GM19351 (cell line): ENCODE measurements around the gene TENM3.

Experiments used
- ATAC-seq: cut with Tn5 transposase; IDR thresholded peaks from one replicate; pipeline ENCODE4 v1.9.1; 2021; ENCODE audit warnings: mild to moderate bottlenecking, moderate library complexity; ENCODE audit not compliant: unreplicated experiment

Gene TENM3

DNA sequence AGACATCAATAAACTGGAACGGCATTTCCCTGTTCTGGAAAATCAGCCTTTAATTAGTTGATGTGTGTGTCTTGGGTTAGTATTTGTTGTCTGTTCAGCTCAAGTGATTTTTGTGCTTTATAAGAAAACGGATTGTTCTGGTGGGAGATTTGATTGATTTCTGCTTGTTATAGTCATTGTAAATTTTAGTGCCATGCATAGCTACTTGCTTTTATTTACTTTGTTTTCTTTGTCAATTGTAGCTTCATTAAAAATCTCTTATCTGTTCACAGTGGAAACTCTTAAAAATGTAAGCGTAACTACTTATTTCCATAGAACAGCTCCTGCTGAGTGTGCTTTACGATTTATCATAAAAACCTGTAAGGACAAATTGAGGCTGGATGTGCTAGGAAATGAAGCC lies 253.2 kb downstream of the TENM3 start:
- no peak for ATAC-seq

DNA sequence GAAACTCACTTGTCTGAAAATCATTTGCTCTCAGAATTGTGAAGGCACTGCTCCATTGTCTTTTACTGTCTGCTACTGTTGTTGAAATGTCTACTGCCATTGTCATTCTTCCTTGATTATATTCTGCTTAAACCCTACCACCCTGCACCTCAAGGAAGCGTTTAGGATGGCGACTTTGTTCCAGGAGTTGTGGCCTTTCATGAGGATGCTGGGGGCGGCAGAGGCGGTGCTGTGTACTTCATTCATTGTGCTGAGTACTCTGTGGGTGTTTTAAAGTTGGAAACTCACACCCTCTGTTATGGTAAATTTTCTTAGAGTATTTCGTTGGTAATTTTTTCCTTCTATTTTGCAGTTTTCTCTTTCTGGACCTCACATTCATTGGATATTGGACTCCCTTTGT lies 258.9 kb downstream of the TENM3 start:
- no peak for ATAC-seq

DNA sequence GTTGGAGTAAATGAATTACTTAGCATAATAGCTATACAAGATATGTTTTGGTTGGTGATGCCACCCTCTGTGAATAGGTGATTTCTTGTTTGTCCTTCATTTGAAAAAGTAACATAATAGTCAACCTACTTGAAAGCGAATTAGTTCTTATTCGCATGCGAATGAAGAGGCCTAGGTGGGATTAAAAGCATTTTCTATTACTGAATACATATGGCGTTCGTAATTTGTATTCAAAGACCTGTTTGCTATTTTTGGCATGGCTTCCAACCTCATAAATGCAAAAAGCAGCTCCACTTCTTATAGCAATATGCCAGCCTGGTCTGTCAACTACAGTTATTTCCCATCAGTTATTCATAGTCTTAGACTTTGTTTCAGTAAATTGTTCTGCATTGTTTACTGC lies 261.3 kb downstream of the TENM3 start:
- no peak for ATAC-seq

DNA sequence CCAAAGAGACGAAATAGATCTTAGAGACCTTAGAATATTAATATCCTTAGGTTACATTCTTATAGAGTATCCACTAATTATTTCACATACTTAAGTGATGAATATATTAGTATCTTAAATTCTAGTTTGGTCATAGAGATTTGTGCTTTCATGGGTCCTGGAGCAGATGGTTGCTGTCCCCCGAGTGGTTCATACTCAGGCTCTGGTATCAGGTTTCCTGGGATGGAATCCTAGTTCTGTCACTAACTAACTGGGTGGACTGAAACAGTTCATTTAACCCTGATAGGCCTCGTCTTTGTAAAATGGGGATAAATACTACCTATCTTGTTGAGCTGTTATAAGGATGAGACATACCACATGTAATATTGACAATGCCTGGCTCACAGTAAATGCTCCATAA lies 264.6 kb downstream of the TENM3 start:
- no peak for ATAC-seq

DNA sequence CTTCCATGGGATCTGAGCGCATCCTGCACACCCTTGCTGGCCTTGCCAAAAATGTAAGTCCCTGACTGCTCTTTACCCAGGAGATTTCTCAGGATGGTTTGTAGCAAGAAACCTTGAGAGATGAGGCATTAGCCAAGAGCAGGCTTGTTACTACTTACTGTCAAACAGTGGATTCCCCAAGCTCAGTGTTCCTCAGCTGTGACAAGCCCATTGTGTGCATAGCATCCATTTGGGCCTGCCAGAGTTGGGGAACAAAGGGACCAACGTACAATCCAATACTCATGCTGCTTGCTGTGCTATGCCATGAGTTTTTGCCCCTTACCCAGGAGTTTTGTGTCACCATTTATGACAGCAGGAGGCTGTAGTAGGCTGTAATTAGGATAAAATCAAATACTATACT lies 267.6 kb downstream of the TENM3 start:
- no peak for ATAC-seq

DNA sequence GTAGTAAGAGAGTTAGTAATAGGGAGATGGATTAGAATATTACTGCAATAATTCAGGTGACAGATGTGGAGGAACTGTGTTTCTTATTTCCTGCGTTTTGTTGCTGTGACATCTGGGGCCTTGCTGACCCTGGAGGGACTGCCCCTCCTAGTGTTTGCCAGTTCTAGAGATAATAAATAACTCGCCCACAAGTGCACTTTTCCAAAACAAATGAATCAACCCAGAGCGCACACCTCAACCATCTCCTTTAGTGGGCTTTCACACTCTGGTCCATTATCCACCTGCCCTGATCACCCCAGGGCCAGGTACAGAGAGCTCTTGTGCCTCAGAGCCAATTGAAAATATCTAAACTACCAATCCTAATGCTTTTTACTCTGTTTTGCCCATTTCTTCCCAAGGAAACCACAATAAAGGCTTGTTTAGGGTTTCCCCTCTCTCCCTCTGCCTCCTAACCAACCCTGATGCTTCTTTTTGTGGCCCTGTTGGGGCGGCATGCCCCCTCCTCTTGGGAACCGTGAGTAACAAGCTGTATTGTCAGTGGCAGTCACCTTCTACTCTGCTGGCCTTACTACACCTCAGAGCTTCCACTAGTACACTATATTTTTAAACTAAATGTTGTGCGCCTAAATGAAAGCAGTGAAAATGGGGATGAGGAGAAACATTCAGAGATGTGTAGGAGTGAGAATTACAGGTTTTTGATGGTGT lies 270.5 kb downstream of the TENM3 start:
- peak; percentile 49 for ATAC-seq

DNA sequence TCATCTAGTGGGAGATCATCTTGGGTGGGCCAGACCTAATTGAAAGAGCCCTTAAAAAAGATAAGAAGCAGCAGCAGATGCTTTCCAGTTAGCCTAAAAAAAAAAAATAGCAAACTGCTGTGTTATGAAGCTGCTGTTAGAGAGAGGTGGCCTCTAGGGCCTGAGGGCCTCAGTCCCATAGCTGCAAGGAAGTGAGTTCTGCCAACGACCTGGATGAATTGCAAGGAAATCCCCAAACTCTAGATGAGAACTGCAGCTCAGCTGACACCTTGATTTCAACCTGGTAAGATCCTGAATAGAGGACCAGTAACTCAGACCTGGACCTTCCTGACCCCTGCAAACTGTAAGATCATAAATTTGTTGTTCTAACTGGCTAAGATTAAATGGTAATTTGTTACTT lies 275.2 kb downstream of the TENM3 start:
- ATAC-seq, result no peak

DNA sequence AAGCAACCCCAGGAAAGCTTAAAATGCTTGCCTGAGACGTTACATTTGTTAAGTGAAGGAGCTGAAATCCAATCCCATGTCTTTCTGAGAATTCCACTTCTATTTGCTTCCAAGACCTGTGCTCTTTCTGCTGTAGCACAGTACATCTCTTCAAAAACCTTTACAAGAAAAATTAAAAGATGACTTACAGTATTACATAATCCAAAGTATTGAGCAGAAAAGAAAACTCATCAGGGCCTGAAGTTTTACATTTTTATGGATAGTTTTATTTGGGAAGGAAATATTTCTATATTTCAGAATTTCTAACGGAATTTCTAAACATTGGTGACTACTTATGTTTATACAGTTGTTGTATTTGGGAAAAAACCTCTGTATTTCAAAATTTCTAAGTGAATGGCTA lies 276.3 kb downstream of the TENM3 start:
- ATAC-seq, result no peak

DNA sequence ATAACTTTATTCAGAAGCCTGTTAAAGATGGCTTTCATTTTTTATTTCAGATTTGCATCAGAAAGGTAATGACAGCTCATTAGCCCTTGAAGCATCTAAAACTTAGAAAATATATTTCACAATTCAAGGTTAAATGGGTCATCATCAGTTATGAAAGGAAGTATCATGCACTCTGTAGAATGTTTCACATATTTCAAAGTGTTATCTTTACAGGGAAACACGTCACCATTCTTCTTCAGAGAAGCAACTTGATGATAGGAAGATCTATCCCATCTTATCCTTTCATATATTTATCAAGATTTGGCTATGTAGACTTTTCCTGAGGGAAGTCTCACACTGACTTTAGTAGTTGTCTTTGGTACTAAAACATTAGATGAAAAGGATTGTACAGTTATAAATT lies 277.8 kb downstream of the TENM3 start:
- ATAC-seq, result no peak

DNA sequence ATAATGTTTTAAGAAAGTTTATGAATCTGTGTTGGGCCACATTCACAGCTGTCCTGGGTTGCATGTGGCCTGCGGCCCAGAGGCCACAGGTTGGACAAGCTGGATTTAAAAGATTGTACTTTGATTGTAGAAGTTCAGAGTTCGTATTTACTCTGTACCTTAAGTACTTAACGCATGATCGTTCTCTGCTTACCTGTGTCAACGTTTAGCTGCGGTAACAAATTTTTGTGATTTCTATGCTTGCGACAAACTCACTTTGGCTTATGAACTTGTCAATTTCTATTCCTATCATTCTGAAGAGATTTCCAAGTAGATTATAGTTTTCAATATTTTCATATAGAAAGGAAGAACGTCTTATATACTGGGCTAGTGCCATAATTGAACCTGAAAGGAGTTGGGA lies 285.6 kb downstream of the TENM3 start:
- ATAC-seq, result no peak

DNA sequence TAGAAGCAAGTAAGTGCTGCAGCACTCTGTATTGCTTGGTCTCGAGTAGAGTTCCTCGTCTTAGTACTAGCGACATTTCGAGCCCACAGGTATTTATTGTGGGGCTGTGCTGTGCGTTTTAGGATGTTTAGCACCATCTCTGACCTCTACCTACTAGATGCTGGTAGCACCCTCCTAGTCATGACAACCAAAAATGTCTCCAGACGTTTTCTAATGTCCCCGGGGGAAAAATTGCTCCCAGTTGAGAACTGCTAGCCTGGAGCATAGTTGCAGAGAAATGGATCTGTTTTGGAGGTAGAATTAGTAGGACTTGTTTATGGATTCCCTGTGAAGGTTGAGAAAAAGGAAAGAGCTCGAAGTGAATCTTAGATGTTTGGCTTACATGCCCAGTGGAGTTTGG lies 287.2 kb downstream of the TENM3 start:
- ATAC-seq, result no peak

DNA sequence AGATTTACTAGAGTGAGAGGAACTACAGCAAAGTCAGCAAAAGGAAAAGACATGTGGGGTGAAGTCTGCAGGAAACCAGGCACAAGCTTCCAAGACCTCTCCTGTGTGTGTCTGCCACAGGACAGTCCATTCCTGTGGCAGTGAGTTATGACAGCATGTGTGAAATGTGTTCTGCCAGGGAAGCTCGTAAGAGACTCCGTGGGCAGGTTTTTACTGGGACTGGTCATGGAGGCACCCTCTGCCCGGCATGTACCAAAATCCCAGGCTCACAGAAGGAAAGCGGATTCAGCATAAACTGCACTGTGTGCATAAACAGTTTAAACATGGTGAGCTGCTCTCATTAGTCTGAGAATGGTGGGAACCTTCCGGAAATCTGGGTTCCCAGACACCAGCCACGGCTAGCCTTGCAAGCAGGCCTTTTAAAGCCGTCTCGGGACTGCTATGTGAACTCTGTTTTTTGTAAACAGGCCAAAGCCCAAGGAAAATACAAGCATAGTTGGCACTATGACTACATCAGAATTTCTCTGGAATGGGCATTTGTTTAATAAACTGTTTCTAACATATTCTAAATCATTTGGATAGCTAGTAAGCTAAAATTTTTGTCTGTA lies 288.5 kb downstream of the TENM3 start:
- ATAC-seq, result no peak

DNA sequence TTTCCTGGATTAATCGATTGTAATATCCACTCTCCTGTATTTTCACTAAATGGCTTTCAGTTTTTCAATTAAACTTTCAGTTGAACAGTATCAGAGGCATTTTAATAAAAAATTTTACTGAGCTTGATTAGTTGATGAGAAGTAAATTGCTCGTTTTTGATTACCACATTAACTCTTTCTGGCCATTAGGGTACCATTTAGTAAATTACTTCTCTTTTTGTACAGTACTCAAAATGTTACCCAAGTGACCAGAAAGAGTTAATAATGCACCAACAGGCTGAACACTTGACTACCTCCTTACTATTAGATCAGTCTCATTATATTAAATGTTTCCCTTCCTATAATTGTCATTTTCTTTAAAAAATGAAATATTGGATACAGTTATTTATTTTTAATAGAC lies 289.2 kb downstream of the TENM3 start:
- no peak for ATAC-seq

DNA sequence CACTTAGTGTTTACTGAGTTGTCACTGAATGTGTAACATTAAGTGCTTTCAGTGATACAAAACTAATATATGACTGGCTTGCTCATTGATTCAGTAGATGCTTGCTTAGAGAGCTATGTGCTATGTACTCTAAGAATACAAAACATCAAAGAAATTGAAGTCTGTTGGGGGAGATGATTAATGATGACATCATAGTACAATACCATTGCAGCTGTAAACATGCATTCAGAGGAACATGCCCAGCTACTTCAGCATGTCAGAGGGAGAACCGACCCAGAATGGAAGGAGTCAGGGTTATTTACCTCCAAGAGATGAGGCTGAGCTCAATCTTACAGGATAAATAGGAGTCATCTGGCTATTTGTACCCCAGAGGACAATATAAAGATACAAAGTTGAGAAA lies 290.8 kb downstream of the TENM3 start:
- no peak for ATAC-seq

DNA sequence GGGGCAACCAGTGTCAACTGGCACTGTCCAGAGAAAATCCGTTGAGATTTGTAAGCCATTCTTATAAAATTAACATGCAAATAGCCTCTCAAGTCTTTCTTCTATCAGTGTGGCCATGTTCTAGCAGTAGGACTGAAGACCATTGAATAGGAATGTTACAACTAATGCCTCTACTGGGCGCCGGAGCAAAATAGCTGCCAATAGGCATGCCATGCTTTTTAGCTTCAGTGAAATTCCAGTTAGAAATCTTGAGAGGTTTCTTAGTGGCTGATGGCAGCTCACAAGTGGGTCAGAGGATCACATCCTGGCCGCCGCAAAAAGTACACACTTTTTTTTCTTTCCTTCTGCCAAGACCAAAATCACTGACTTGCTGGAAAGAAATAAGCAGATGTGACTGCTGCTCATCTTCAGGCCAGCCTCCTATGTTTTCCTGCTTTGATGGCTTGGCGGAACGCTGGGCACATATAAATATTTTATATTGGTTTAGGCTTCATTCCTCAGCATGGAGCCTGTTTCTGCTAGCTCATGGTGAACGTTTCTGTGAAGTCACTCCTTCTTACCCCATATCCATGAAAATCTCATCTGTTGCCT lies 293.1 kb downstream of the TENM3 start:
- ATAC-seq, result no peak

DNA sequence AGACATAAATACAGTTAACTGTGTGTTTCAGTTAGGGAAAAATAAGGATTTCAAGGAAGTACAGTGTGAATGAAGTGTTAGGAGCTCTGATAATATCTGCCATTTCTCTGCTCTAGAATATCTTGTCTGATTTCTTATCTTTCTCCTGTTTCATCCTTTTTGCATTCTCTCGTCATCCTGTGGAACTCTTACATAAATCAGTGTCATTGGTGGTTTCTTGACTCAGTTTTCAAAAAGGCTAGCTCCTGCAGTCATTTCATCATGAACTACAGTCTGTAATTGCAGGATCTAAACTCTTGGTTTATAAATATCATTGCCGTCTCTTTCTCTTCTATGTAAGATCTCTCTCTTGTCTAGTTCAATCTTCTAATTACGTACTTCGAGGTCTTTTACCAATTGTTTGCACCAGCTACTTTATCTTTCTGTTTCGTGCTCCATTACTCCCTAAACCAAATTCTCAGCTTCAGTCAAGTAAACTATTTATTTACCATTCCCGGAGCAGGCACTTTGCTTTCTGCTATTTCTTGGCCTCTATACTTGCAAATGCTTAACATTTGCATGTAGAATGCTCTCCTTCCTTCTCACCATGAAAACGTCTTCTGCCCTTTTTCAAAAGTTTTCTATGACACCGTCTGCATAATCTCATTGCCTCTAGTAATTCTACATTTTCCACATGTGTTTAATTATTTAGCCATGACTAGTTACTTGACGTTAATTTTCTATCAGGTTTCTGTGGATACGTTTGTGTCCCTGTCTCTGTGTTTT lies 294.0 kb downstream of the TENM3 start:
- ATAC-seq, result no peak

DNA sequence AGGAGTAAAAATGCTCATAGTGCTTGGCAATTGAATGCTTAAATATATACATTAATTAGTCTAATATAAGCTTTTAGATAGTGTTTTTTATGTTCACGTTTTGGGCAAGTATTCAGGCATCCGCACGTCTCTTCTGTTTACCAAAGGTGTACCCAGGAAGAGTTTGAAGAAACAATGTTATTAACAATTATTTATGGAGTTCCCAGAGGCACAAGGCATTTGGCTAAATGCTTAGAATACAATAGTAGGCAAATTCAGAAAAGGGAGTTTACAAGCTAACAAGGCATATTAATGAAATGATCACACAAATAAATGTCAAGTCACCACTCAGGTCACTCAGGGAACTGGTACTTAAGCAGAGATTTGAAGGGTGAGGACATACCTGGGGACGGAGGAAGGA lies 294.8 kb downstream of the TENM3 start:
- no peak for ATAC-seq

DNA sequence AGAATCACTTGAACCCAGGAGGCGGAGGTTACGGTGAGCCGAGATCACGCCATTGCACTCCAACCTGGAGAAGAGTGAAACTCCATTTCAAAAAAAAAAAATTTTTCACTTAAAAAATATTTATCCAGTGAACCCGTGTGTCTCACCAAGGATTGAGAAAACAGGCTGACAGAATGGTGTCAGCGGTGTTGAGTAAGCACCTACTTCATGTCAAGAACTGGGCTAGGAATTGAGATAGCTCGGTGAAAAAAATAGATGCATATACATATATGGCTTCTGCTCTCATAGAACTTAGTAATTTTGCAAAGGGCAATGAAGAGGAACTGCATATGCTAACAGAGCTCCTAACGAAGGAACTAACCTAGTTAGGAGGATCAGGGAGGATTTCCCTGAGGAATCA lies 297.3 kb downstream of the TENM3 start:
- no peak for ATAC-seq

DNA sequence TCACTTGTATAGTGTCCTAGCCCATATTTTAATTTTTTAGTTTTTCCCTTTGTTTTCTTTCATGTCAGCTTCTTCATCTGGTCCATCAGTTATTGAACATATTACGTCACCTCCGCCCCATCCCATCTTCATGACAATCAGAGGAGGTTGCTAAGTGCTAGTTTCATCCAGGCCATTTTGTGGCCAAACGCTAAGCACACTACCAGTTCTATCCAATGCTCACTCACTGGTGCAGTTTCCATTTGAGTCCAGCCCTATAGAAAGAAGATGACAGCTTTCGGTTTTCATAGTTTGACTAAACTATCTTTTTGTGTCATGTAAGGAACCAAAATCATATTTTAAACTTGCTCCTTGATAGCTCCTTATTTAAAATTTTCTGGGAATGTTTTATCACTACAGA lies 304.2 kb downstream of the TENM3 start:
- peak; percentile 100 for ATAC-seq

DNA sequence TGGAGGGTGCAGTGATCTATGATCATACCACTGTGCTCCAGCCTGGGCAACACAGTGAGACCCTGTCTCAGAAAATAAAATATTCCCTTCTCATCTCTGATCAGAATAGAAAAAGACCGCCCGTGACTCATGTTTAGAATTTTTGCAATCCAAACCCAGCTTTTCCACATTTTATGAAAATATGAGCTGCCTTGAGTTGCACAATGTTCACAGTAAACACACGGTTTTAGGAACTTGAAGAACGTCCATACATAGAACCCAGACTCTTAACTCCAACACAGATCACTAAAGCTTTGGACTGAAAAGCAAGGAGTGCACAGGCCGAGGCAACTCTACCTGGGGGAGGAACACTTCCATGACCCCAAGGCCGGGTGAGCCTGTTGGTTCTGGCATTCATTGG lies 305.0 kb downstream of the TENM3 start:
- ATAC-seq, result no peak

DNA sequence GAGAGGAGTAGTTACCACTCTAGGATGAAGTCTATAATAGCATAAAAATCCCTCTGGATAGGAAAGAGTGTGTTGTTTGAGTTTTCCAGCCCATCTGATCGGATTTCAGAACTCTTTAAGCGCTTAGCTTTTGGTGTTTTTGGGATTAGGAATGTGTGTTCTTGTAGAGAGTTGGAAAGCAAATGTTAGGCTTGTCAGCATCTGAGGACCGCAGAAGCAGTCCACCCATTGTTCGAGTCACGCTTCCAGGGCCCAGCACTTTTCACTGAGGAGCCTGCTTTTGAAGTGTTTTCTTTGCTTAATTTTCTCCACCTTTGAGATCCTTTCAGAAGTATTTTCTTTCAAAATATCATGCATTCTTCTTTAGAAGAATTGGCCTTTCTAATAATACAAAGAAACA lies 306.2 kb downstream of the TENM3 start:
- no peak for ATAC-seq

DNA sequence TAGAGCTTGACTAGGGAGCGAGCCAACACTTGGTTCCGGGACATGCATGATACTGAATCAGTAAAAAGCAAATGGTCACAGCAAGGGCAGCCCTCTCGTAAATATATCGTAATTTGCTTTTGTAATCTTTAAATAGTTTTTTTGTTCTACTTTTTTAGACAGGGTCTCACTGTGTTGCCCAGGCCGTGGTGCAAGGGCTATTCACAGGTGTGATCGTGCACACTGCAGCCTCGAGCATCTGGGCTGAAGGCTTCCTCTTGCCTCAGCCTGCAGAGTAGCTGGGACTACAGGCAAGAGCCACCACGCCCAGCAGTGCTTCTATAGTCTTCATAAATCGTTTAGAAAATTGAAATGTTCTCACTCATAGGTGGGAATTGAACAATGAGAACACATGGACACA lies 309.7 kb downstream of the TENM3 start:
- ATAC-seq, result no peak
